Calu3 (cell line): ENCODE results near the gene LBP. TPM values are rescaled to one million over a fixed set of nuclear protein-coding genes. Genes with fewer than 3 reads are reported as not detected.
A peak's percentile ranks its signal among the peaks of the same experiment; 100 is the strongest.

ENCODE experiments used
- BruUV-seq: library from RNA; stranded (reverse); fragments of 400-500 nt; replicated peaks from 2 replicates; lab custom pipeline; 2021; lab: Mats Ljungman, UMichigan
- CTCF ChIA-PET: fragments of 300-600 bp; sonication (Branson Sonifier 250); formaldehyde crosslinking; loops from one replicate; lab custom pipeline; 2022; ENCODE audit warnings: antibody characterized with exemption; lab: Charles Lee
- DNase-seq: peaks from one replicate; pipeline ENCODE4 v3.0.0; 2022
- H3K27ac Mint-ChIP-seq: one replicate; pipeline ENCODE4 v1.8.0; 2022; ENCODE audit warnings: mixed read lengths; ENCODE audit not compliant: unreplicated experiment
- H3K27me3 Mint-ChIP-seq: one replicate; pipeline ENCODE4 v1.8.0; 2022; ENCODE audit warnings: mixed read lengths; ENCODE audit not compliant: unreplicated experiment
- H3K36me3 Mint-ChIP-seq: one replicate; pipeline ENCODE4 v1.8.0; 2022; ENCODE audit warnings: mild to moderate bottlenecking, moderate library complexity, mixed read lengths; ENCODE audit not compliant: insufficient read depth, unreplicated experiment
- H3K4me1 Mint-ChIP-seq: one replicate; pipeline ENCODE4 v1.8.0; 2022; ENCODE audit warnings: mild to moderate bottlenecking, low read depth, mixed read lengths; ENCODE audit not compliant: unreplicated experiment
- H3K4me3 Mint-ChIP-seq: one replicate; pipeline ENCODE4 v1.8.0; 2022; ENCODE audit warnings: mild to moderate bottlenecking, low read depth, moderate library complexity, mixed read lengths; ENCODE audit not compliant: unreplicated experiment
- H3K9me3 Mint-ChIP-seq: one replicate; pipeline ENCODE4 v1.8.0; 2022; ENCODE audit warnings: low read depth, mixed read lengths; ENCODE audit not compliant: unreplicated experiment
- intact Hi-C: fragments of 100-400 bp; cut with micrococcal nuclease; formaldehyde crosslinking; loops from one replicate; pipeline ENCODE4 v1.10.0; 2022; ENCODE audit not compliant: unreplicated experiment
- total RNA-seq: library from RNA; stranded (reverse); gene quantifications from 2 replicates; pipeline ENCODE4 v1.2.3, GENCODE V29; 2022
- TF ChIP-seq, protein P1 (sequence below): fragments of 200-600 bp; IDR thresholded peaks from one replicate; pipeline ENCODE4 v1.8.0; 2022; ENCODE audit warnings: antibody characterized with exemption; ENCODE audit not compliant: unreplicated experiment

The LBP gene
- total RNA-seq, 1 experiment from 2014 or later = not detected

DNA sequence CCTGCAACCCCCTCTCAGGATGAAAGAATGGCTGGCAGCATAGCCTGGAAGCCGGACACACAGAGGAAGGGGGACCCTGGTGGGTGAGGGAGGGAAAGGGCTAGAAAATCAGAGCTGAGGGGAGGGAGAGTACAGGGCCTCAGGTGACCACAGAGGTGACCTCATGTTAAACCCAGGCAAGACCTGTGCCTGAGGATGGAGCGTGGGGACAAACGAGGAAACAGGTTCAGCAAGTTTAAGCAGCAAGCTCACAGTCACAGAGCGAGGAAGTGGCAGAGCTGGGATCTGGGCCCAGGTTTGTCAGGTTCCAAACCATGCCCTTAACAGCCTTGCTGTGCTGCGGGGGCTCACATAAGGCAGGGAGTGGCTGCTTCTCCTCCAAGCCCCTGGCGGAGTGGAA is 46.3 kb upstream of the LBP start:
- no TSS peak for BruUV-seq
- Mint-ChIP-seq H3K4me3 (no peak overlapping the region), H3K27me3 (peaks cover 32% of the 10 kb centered on the region), H3K9me3 (no peaks in the 10 kb centered on the region), H3K36me3 (peaks cover 6% of the 10 kb centered on the region), H3K4me1 (peaks cover 13% of the 10 kb centered on the region), H3K27ac (peak overlapping the region; percentile 22)
- CTCF ChIA-PET = interaction anchor here (0.8 to 2.0 kb wide), 8 partner anchors 11 to 573 kb away, joined by 3 to 7 read pairs (median 3); no protein-coding TSS in a partner anchor
- DNase-seq = peak; percentile 76
- TF ChIP-seq, protein P1, sequence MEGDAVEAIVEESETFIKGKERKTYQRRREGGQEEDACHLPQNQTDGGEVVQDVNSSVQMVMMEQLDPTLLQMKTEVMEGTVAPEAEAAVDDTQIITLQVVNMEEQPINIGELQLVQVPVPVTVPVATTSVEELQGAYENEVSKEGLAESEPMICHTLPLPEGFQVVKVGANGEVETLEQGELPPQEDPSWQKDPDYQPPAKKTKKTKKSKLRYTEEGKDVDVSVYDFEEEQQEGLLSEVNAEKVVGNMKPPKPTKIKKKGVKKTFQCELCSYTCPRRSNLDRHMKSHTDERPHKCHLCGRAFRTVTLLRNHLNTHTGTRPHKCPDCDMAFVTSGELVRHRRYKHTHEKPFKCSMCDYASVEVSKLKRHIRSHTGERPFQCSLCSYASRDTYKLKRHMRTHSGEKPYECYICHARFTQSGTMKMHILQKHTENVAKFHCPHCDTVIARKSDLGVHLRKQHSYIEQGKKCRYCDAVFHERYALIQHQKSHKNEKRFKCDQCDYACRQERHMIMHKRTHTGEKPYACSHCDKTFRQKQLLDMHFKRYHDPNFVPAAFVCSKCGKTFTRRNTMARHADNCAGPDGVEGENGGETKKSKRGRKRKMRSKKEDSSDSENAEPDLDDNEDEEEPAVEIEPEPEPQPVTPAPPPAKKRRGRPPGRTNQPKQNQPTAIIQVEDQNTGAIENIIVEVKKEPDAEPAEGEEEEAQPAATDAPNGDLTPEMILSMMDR = no peak
- intact Hi-C loops = loop anchor here (5.0 kb wide), 1 partner anchor 68 kb away; no protein-coding TSS in a partner anchor

DNA sequence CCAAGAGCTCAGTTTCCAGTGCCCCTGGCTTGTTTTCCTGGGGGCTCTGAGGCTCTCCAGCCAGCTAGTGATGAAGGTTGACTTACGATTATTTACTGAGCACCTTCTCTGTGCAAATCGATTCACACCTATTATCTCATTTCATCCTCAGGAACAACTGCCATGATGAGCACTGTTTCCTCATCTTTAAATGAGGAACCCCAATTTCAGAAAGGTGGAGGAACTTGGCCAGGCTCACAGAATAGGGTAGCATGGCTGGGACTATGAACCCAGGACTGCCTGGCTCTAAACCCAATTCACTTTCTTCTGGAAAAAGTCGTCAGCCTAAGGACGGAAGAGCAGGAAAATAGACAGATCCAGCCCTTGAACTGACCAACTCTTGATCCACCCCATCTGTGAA is 45.8 kb upstream of the LBP start:
- BruUV-seq = no TSS peak
- peaks cover 13% of the 10 kb centered on the region for H3K4me1 Mint-ChIP-seq
- H3K4me3 Mint-ChIP-seq = no peak overlapping the region
- CTCF ChIA-PET = interaction anchor here (0.7 to 2.0 kb wide), 8 partner anchors 12 to 104 kb away, joined by 3 to 7 read pairs (median 3); no protein-coding TSS in a partner anchor
- peaks cover 33% of the 10 kb centered on the region for H3K27me3 Mint-ChIP-seq
- DNase-seq = no peak
- TF ChIP-seq, protein P1 = no peak
- intact Hi-C loops = loop anchor here (5.0 kb wide), 1 partner anchor 68 kb away; no protein-coding TSS in a partner anchor
- H3K36me3 Mint-ChIP-seq = peaks cover 6% of the 10 kb centered on the region
- no peaks in the 10 kb centered on the region for H3K9me3 Mint-ChIP-seq
- no peak overlapping the region for H3K27ac Mint-ChIP-seq

DNA sequence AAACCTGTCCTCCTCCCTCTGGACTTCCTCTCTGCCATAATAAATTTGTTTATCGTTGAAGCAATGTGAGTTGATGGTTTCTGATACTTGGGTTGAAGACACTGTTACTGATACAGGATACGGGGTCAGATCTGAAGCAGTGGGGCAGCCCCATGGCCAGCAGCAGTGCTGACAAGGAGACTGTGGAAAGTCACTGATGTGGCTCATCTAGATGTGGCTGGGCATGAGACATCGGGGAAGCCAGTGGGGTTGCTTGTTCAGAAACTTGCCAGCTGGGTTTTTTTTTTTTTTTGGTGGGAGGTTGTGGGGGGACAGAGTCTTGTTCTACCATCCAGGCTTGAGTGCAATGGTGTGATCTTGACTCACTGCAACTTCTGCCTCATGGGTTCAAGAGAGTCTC is 45.0 kb upstream of the LBP start:
- H3K27me3 Mint-ChIP-seq = peaks cover 41% of the 10 kb centered on the region
- no TSS peak for BruUV-seq
- H3K27ac Mint-ChIP-seq = no peak overlapping the region
- peaks cover 6% of the 10 kb centered on the region for H3K36me3 Mint-ChIP-seq
- CTCF ChIA-PET = interaction anchor here (0.6 to 2.0 kb wide), 2 partner anchors 22 to 71 kb away, joined by 3 to 7 read pairs; no protein-coding TSS in a partner anchor
- TF ChIP-seq, protein P1 = no peak
- peaks cover 13% of the 10 kb centered on the region for H3K4me1 Mint-ChIP-seq
- intact Hi-C loops = loop anchor here (5.0 kb wide), 1 partner anchor 69 kb away; no protein-coding TSS in a partner anchor
- no peak for DNase-seq
- H3K4me3 Mint-ChIP-seq = no peak overlapping the region
- no peaks in the 10 kb centered on the region for H3K9me3 Mint-ChIP-seq

DNA sequence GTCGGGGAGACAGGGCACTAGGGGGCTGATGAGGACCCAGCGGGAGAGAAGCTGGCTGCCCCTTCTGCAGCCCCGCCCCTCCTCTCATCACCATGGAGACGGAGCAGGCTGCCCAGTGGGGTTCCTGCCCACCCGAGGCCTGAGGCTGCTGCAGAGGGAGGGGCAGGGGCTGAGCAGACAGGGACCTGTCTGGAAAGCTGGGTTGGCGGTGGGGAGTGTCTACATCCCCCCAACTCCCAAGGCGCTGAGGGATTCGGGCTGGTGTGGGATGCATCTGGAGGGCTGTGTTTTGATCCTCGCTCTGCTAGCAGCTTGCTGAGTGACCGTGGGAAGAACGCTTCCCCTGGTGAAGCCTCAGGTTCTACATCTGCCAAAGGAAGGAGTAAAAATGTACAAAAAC is 43.5 kb upstream of the LBP start:
- Mint-ChIP-seq H3K4me1 (peaks cover 13% of the 10 kb centered on the region), H3K9me3 (no peaks in the 10 kb centered on the region), H3K4me3 (no peak overlapping the region), H3K36me3 (peaks cover 6% of the 10 kb centered on the region), H3K27ac (no peak overlapping the region), H3K27me3 (peaks cover 52% of the 10 kb centered on the region)
- CTCF ChIA-PET = interaction anchor here (1.0 kb wide), 1 partner anchor 85 kb away, joined by 7 read pairs; no protein-coding TSS in a partner anchor
- intact Hi-C loops = loop anchor here (5.0 kb wide), 1 partner anchor 70 kb away; no protein-coding TSS in a partner anchor
- TF ChIP-seq, protein P1 = no peak
- DNase-seq = no peak
- BruUV-seq = no TSS peak
